HEK293 (cell line): Measurements from ENCODE around the gene WASF2.

Experiments used
- CTCF ChIA-PET: fragments of 350-600 bp; formaldehyde crosslinking; extraction: SDS; loops from one replicate; lab custom pipeline; 2021; ENCODE audit warnings: antibody characterized with exemption; lab: Yijun Ruan, JAX
- POLR2A ChIA-PET: fragments of 300-600 bp; formaldehyde crosslinking; extraction: SDS; loops from one replicate; lab custom pipeline; 2020; ENCODE audit warnings: antibody characterized with exemption, inconsistent platforms; lab: Yijun Ruan, JAX
- H3K27ac ChIP-seq: fragments of 200-500 bp; sonication (Bioruptor generic); 2 replicates; pipeline ENCODE4 v1.5.1; 2014; ENCODE audit warnings: low read depth, low read length, control low read depth, inconsistent platforms; ENCODE audit errors: extremely low read depth
- H3K36me3 ChIP-seq, 2 experiments: fragments of 200-500 bp in 1 of 2; sonication (Bioruptor generic) in 1 of 2; 1 replicate in 1 of 2; 2 replicates in 1 of 2; pipeline ENCODE4 v1.5.1; 2014 to 2017; ENCODE audit warnings: inconsistent platforms in 2 of 2, low read length in 2 of 2; ENCODE audit not compliant: control insufficient read depth in 2 of 2, insufficient read depth in 1 of 2
- H3K4me1 ChIP-seq: fragments of 200-500 bp; sonication (Bioruptor generic); 2 replicates; pipeline ENCODE4 v1.5.1; 2014; ENCODE audit warnings: mild to moderate bottlenecking, low read length, inconsistent platforms; ENCODE audit not compliant: control insufficient read depth, insufficient read depth
- H3K4me3 ChIP-seq: 2 replicates; pipeline ENCODE4 v1.5.1; 2011; ENCODE audit warnings: low read depth, mild to moderate bottlenecking, control low read depth, low read length, moderate library complexity
- H3K9me3 ChIP-seq: fragments of 200-500 bp; sonication (Bioruptor generic); 2 replicates; pipeline ENCODE4 v1.5.1; 2014; ENCODE audit warnings: low read depth, low read length, inconsistent platforms; ENCODE audit not compliant: control insufficient read depth, insufficient read depth
- GFI1B ChIP-seq: fragments of 450-650 bp; formaldehyde crosslinking; IDR thresholded peaks from 2 replicates; pipeline ENCODE4 v1.5.1; 2016; ENCODE audit warnings: missing biosample characterization, missing genetic modification characterization
- GLI4 ChIP-seq: fragments of 450-650 bp; formaldehyde crosslinking; IDR thresholded peaks from 2 replicates; pipeline ENCODE4 v1.5.1; 2016; ENCODE audit warnings: missing biosample characterization, missing genetic modification characterization
- MYNN ChIP-seq: fragments of 450-650 bp; formaldehyde crosslinking; IDR thresholded peaks from 2 replicates; pipeline ENCODE4 v1.5.1; 2016; ENCODE audit warnings: missing biosample characterization, missing genetic modification characterization, borderline replicate concordance
- RBAK ChIP-seq: fragments of 450-650 bp; formaldehyde crosslinking; IDR thresholded peaks from 2 replicates; pipeline ENCODE4 v1.5.1; 2016; ENCODE audit warnings: missing biosample characterization, missing genetic modification characterization
- SCRT1 ChIP-seq: fragments of 450-650 bp; formaldehyde crosslinking; IDR thresholded peaks from 2 replicates; pipeline ENCODE4 v1.5.1; 2016; ENCODE audit warnings: missing biosample characterization, missing genetic modification characterization, borderline replicate concordance
- SP7 ChIP-seq: fragments of 450-650 bp; formaldehyde crosslinking; IDR thresholded peaks from 2 replicates; pipeline ENCODE4 v1.5.1; 2016; ENCODE audit warnings: missing biosample characterization, missing genetic modification characterization
- WT1 ChIP-seq: fragments of 450-650 bp; formaldehyde crosslinking; IDR thresholded peaks from 2 replicates; pipeline ENCODE4 v1.5.1; 2016; ENCODE audit warnings: missing biosample characterization, missing genetic modification characterization
- YY1 ChIP-seq: fragments of 450-650 bp; formaldehyde crosslinking; IDR thresholded peaks from 2 replicates; pipeline ENCODE4 v1.5.1; 2018; ENCODE audit warnings: missing biosample characterization, missing genetic modification characterization
- ZBTB20 ChIP-seq: fragments of 450-650 bp; formaldehyde crosslinking; IDR thresholded peaks from 2 replicates; pipeline ENCODE4 v1.5.1; 2016; ENCODE audit warnings: missing biosample characterization, missing genetic modification characterization
- ZBTB21 ChIP-seq: fragments of 450-650 bp; formaldehyde crosslinking; IDR thresholded peaks from 2 replicates; pipeline ENCODE4 v1.5.1; 2017; ENCODE audit warnings: missing biosample characterization, missing genetic modification characterization
- ZEB2 ChIP-seq: fragments of 450-650 bp; formaldehyde crosslinking; IDR thresholded peaks from 2 replicates; pipeline ENCODE4 v1.5.1; 2016; ENCODE audit warnings: missing biosample characterization, missing genetic modification characterization
- ZFP3 ChIP-seq: fragments of 450-650 bp; formaldehyde crosslinking; IDR thresholded peaks from 2 replicates; pipeline ENCODE4 v1.5.1; 2016; ENCODE audit warnings: low read depth, missing biosample characterization, missing genetic modification characterization
- ZNF140 ChIP-seq: fragments of 450-650 bp; formaldehyde crosslinking; IDR thresholded peaks from 2 replicates; pipeline ENCODE4 v1.5.1; 2016; ENCODE audit warnings: missing biosample characterization, missing genetic modification characterization
- ZNF16 ChIP-seq: fragments of 450-650 bp; formaldehyde crosslinking; IDR thresholded peaks from 2 replicates; pipeline ENCODE4 v1.5.1; 2016; ENCODE audit warnings: low read depth, missing biosample characterization, missing genetic modification characterization
- ZNF169 ChIP-seq: fragments of 450-650 bp; formaldehyde crosslinking; IDR thresholded peaks from 2 replicates; pipeline ENCODE4 v1.5.1; 2016; ENCODE audit warnings: missing biosample characterization, missing genetic modification characterization
- ZNF239 ChIP-seq: fragments of 450-650 bp; formaldehyde crosslinking; IDR thresholded peaks from 2 replicates; pipeline ENCODE4 v1.5.1; 2016; ENCODE audit warnings: missing biosample characterization, missing genetic modification characterization
- ZNF302 ChIP-seq: fragments of 450-650 bp; formaldehyde crosslinking; IDR thresholded peaks from 2 replicates; pipeline ENCODE4 v1.5.1; 2016; ENCODE audit warnings: missing biosample characterization, missing genetic modification characterization, low read depth
- ZNF335 ChIP-seq: fragments of 450-650 bp; formaldehyde crosslinking; conservative IDR thresholded peaks from 2 replicates; pipeline ENCODE4 v1.5.1; 2016; ENCODE audit warnings: missing biosample characterization, missing genetic modification characterization
- ZNF404 ChIP-seq: fragments of 450-650 bp; formaldehyde crosslinking; IDR thresholded peaks from 2 replicates; pipeline ENCODE4 v1.5.1; 2017; ENCODE audit warnings: missing biosample characterization, missing genetic modification characterization
- ZNF416 ChIP-seq: fragments of 450-650 bp; formaldehyde crosslinking; IDR thresholded peaks from 2 replicates; pipeline ENCODE4 v1.5.1; 2016; ENCODE audit warnings: missing biosample characterization, missing genetic modification characterization
- ZNF433 ChIP-seq: fragments of 450-650 bp; formaldehyde crosslinking; IDR thresholded peaks from 2 replicates; pipeline ENCODE4 v1.5.1; 2016; ENCODE audit warnings: missing biosample characterization, missing genetic modification characterization, low read depth
- ZNF510 ChIP-seq: fragments of 450-650 bp; formaldehyde crosslinking; IDR thresholded peaks from 2 replicates; pipeline ENCODE4 v1.5.1; 2018; ENCODE audit warnings: mild to moderate bottlenecking, missing genetic modification characterization, missing biosample characterization; ENCODE audit not compliant: insufficient replicate concordance
- ZNF548 ChIP-seq: fragments of 450-650 bp; formaldehyde crosslinking; IDR thresholded peaks from 2 replicates; pipeline ENCODE4 v1.5.1; 2016; ENCODE audit warnings: missing biosample characterization, missing genetic modification characterization
- ZNF549 ChIP-seq: fragments of 450-650 bp; IDR thresholded peaks from 2 replicates; pipeline ENCODE4 v1.5.1; 2018; ENCODE audit warnings: missing biosample characterization, missing genetic modification characterization, mild to moderate bottlenecking, inconsistent platforms, moderate library complexity
- ZNF561 ChIP-seq: fragments of 450-650 bp; IDR thresholded peaks from 2 replicates; pipeline ENCODE4 v1.5.1; 2018; ENCODE audit warnings: missing biosample characterization, missing genetic modification characterization, borderline replicate concordance
- ZNF600 ChIP-seq: fragments of 450-650 bp; formaldehyde crosslinking; IDR thresholded peaks from 2 replicates; pipeline ENCODE4 v1.5.1; 2016; ENCODE audit warnings: missing biosample characterization, missing genetic modification characterization
- ZNF626 ChIP-seq: fragments of 450-650 bp; sonication (Bioruptor Pico); formaldehyde crosslinking; IDR thresholded peaks from 2 replicates; pipeline ENCODE4 v1.5.1; 2018; ENCODE audit warnings: missing biosample characterization, missing genetic modification characterization, inconsistent platforms
- ZNF837 ChIP-seq: fragments of 450-650 bp; formaldehyde crosslinking; IDR thresholded peaks from 2 replicates; pipeline ENCODE4 v1.5.1; 2016; ENCODE audit warnings: missing biosample characterization, missing genetic modification characterization
- TF ChIP-seq, protein P1 (sequence below): fragments of 450-650 bp; formaldehyde crosslinking; IDR thresholded peaks from 2 replicates; pipeline ENCODE4 v1.5.1; 2016; ENCODE audit warnings: missing biosample characterization, missing genetic modification characterization
- TF ChIP-seq, protein P2 (sequence below): fragments of 450-650 bp; formaldehyde crosslinking; IDR thresholded peaks from 2 replicates; pipeline ENCODE4 v1.5.1; 2016; ENCODE audit warnings: missing biosample characterization, missing genetic modification characterization, low read depth
- TF ChIP-seq, protein P3 (sequence below): fragments of 450-650 bp; formaldehyde crosslinking; IDR thresholded peaks from 2 replicates; pipeline ENCODE4 v1.5.1; 2016; ENCODE audit warnings: missing biosample characterization, missing genetic modification characterization
- TF ChIP-seq, protein P4 (sequence below): fragments of 450-650 bp; formaldehyde crosslinking; IDR thresholded peaks from 2 replicates; pipeline ENCODE4 v1.5.1; 2016; ENCODE audit warnings: missing biosample characterization, missing genetic modification characterization
- TF ChIP-seq, protein P5 (sequence below): fragments of 450-650 bp; formaldehyde crosslinking; IDR thresholded peaks from 2 replicates; pipeline ENCODE4 v1.5.1; 2016; ENCODE audit warnings: missing biosample characterization, missing genetic modification characterization

The WASF2 gene

DNA sequence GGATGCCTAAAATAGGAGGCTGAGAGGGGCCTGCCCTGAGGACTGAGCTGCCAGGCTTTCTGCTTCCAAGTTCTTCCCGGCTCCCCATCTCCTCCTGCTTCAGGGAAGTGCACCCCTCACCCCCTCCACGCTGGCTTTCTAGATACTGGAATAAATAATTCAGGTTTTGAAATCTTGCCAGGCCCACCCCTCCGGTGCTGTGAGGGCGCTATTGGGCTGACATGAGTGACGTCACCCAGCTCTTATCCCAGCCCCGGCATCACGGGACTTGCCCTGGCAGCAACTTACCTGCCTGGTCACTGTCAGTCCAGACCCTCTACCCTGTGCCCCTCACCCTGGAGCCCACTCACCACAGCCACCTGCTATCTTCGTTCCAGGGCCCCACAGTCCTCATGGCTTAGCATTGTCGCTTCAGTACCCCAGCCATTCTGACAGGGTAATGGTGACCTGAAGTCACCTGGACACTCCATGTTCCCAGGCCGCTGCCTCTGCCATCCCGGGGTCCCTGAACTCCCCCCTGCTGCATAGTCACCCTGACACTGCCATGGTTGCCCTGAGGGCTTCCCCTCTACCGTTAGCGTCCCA is 98.4 kb downstream of the WASF2 start:
- H3K27ac ChIP-seq = no peak overlapping the region
- CTCF ChIA-PET = interaction anchor here (0.6 to 3.1 kb wide), 16 partner anchors 8 to 640 kb away, joined by 3 to 23 read pairs (median 4); partner anchors contain the start of gene CD164L2
- H3K36me3 ChIP-seq = no peaks in the 10 kb centered on the region
- no peak overlapping the region for H3K4me3 ChIP-seq
- no peaks in the 10 kb centered on the region for H3K9me3 ChIP-seq
- no peaks in the 10 kb centered on the region for H3K4me1 ChIP-seq
- POLR2A ChIA-PET = interaction anchor here (1.3 kb wide), 1 partner anchor 26 kb away, joined by 9 read pairs; the partner anchor contains the start of gene MAP3K6
- TF ChIP-seq GFI1B (tag by site-specific recombination) (no peak), ZNF433 (tag by site-specific recombination) (no peak), ZNF549 (no peak), ZFP3 (tag by site-specific recombination) (no peak), ZNF561 (tag by site-specific recombination) (no peak), ZNF548 (tag by site-specific recombination) (no peak), ZBTB20 (peak; percentile 84), ZNF239 (tag by site-specific recombination) (no peak), ZNF16 (no peak), SCRT1 (no peak), ZBTB21 (tag by site-specific recombination) (peak; percentile 20; the same call in 1 of the 2 replicates), ZNF335 (tag by site-specific recombination) (peak; percentile 67), MYNN (no peak), WT1 (tag by site-specific recombination) (no peak), ZNF626 (no peak), ZNF404 (tag by site-specific recombination) (no peak), ZNF302 (no peak), ZNF416 (tag by site-specific recombination) (no peak), ZNF600 (tag by site-specific recombination) (no peak), ZNF510 (tag by site-specific recombination) (no peak), ZNF837 (tag by site-specific recombination) (no peak), ZNF140 (tag by site-specific recombination) (no peak), ZNF169 (0 out of 2 replicates have a peak, but pooled peaks have one; percentile 57), ZEB2 (tag by site-specific recombination) (no peak), YY1 (tag by site-specific recombination) (no peak), GLI4 (no peak), SP7 (tag by site-specific recombination) (no peak), RBAK (no peak)
- TF ChIP-seq, protein P1, sequence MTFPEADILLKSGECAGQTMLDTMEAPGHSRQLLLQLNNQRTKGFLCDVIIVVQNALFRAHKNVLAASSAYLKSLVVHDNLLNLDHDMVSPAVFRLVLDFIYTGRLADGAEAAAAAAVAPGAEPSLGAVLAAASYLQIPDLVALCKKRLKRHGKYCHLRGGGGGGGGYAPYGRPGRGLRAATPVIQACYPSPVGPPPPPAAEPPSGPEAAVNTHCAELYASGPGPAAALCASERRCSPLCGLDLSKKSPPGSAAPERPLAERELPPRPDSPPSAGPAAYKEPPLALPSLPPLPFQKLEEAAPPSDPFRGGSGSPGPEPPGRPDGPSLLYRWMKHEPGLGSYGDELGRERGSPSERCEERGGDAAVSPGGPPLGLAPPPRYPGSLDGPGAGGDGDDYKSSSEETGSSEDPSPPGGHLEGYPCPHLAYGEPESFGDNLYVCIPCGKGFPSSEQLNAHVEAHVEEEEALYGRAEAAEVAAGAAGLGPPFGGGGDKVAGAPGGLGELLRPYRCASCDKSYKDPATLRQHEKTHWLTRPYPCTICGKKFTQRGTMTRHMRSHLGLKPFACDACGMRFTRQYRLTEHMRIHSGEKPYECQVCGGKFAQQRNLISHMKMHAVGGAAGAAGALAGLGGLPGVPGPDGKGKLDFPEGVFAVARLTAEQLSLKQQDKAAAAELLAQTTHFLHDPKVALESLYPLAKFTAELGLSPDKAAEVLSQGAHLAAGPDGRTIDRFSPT (tag by site-specific recombination) = no peak
- TF ChIP-seq, protein P2, sequence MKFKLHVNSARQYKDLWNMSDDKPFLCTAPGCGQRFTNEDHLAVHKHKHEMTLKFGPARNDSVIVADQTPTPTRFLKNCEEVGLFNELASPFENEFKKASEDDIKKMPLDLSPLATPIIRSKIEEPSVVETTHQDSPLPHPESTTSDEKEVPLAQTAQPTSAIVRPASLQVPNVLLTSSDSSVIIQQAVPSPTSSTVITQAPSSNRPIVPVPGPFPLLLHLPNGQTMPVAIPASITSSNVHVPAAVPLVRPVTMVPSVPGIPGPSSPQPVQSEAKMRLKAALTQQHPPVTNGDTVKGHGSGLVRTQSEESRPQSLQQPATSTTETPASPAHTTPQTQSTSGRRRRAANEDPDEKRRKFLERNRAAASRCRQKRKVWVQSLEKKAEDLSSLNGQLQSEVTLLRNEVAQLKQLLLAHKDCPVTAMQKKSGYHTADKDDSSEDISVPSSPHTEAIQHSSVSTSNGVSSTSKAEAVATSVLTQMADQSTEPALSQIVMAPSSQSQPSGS = peak; percentile 90
- TF ChIP-seq, protein P3, sequence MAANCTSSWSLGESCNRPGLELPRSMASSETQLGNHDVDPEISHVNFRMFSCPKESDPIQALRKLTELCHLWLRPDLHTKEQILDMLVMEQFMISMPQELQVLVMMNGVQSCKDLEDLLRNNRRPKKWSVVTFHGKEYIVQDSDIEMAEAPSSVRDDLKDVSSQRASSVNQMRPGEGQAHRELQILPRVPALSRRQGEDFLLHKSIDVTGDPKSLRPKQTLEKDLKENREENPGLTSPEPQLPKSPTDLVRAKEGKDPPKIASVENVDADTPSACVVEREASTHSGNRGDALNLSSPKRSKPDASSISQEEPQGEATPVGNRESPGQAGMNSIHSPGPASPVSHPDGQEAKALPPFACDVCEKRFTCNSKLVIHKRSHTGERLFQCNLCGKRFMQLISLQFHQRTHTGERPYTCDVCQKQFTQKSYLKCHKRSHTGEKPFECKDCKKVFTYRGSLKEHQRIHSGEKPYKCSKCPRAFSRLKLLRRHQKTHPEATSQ (tag by site-specific recombination) = no peak
- TF ChIP-seq, protein P4, sequence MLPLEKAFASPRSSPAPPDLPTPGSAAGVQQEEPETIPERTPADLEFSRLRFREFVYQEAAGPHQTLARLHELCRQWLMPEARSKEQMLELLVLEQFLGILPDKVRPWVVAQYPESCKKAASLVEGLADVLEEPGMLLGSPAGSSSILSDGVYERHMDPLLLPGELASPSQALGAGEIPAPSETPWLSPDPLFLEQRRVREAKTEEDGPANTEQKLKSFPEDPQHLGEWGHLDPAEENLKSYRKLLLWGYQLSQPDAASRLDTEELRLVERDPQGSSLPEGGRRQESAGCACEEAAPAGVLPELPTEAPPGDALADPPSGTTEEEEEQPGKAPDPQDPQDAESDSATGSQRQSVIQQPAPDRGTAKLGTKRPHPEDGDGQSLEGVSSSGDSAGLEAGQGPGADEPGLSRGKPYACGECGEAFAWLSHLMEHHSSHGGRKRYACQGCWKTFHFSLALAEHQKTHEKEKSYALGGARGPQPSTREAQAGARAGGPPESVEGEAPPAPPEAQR (tag by site-specific recombination) = no peak
- TF ChIP-seq, protein P5, sequence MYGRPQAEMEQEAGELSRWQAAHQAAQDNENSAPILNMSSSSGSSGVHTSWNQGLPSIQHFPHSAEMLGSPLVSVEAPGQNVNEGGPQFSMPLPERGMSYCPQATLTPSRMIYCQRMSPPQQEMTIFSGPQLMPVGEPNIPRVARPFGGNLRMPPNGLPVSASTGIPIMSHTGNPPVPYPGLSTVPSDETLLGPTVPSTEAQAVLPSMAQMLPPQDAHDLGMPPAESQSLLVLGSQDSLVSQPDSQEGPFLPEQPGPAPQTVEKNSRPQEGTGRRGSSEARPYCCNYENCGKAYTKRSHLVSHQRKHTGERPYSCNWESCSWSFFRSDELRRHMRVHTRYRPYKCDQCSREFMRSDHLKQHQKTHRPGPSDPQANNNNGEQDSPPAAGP (tag by site-specific recombination) = 0 out of 2 replicates have a peak, but pooled peaks have one; percentile 23
- TF ChIP-seq, all 188 proteins: peak for 6
